Jurkat, Clone E6-1 (cell line): Measurements from ENCODE around the gene CDPF1.
"Not testable (repeated sequence)": the region's sequence is repeated elsewhere in the genome, so short reads cannot be mapped to it uniquely, and the experiment has no call there.

Experiments used
- DNase-seq: peaks from one replicate; pipeline ENCODE4 v3.0.0-alpha.2; 2011; ENCODE audit warnings: low read depth, low spot score
- H3K4me3 ChIP-seq: 2 replicates; pipeline ENCODE4 v1.5.1; 2011; ENCODE audit warnings: mild to moderate bottlenecking, low read length, control low read depth, moderate library complexity

The CDPF1 gene

DNA sequence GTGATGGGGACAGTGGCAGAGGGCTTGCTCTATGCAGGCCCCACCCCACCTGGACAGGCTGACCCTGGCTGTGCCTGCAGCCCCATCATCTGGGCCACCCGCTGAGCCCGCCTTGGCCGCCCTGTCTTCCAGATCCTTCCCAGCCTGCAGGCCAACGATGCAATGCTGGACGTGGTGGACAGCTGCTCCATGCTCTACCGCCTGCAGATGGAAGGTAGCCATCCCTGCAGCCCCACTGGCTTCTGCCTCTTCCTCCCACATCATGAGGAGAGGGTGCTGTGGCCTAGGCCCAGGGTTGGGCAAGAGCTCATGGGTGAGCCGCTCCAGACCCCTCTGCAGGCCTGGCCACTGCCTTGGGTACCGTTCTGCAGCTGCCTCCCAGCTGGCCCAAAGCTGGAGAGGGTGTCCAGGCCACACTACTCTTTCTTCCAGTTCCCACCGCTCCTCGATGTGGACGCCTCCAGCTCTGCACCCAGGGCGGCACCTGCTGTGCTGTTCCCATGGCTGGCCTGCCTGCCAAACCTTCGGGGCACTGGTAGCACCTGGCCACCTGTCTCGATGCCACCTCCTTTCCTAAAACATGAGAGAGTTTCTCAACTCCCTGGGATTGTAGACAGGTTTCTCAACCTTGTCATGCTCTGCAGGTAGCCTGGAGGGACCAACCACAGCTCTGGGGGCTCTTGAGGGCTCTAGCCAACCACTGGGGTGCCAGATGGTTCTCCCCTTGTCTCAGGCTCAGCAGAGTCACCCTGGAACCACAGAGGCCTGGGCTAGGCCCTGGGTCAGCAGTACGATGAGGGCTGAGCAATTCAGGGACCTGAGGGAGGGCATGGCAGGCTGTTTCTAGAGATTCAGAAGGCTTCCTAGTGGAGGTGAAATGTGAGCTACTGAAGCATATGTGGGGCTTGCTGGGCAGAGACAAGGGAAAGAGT lies 37.1 kb upstream of the CDPF1 start:
- no peak for DNase-seq

DNA sequence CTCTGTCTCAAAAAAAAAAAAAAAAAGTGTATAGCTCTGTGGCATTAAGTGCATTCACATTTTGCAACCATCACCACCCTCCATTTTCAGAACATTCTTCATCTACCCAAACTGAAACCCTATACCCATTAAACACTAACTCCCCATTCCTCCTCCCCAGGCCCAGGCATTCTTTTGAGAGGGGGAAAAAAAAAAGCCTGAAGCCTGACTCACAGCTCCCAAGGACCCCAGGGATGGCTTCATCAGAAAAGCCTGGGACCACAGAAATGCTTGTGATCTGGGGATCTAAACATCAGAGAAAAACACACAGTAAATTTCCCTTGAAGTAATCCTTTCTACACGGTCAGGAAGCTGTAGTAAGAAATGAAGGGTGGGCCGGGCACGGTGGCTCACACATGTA lies 35.9 kb upstream of the CDPF1 start:
- H3K4me3 ChIP-seq, result no peak overlapping the region
- no peak for DNase-seq

More for the DNA sequence above, 37.1 kb upstream of the CDPF1 start:
- no peak overlapping the region for H3K4me3 ChIP-seq

DNA sequence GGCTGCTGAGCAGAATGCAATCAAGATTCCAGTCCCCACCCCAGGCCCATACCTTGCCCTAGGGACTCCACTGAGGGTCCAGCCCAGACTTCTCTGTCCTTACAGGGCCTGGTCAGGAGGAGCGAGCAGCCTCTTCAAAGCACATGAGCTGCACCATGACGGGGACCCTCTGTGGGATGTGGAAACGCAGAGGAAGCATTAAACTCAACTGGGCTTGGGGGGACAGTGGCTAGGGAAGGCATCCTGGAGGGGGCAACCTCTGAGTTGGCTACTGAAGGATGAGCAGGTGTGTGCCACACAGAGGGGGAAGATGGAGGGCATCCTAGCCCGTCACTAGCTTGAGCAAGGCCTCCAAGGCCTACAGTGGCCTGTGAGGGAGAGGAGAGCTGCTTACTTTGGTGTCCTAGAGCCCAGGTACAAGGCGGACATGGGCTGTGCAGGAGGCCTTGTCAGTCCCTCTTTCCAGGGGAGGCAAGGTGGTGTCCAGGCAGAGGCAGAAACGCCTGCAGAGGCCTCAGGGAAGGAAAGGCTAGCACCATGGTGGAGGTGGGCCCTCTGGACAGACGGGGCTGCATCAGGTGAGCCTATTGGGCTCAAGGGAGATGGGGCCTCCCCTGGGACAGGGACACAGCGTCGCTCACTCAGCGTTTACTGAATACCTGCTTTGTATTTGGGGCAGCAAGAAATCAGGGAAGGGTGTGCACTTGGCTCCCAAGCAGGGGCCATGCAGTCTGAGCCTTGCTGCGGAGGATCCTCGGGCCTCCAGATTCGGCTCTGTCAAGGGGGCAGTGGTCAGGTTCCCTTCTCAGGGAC lies 32.0 kb upstream of the CDPF1 start:
- DNase-seq, result no peak
- no peak overlapping the region for H3K4me3 ChIP-seq

DNA sequence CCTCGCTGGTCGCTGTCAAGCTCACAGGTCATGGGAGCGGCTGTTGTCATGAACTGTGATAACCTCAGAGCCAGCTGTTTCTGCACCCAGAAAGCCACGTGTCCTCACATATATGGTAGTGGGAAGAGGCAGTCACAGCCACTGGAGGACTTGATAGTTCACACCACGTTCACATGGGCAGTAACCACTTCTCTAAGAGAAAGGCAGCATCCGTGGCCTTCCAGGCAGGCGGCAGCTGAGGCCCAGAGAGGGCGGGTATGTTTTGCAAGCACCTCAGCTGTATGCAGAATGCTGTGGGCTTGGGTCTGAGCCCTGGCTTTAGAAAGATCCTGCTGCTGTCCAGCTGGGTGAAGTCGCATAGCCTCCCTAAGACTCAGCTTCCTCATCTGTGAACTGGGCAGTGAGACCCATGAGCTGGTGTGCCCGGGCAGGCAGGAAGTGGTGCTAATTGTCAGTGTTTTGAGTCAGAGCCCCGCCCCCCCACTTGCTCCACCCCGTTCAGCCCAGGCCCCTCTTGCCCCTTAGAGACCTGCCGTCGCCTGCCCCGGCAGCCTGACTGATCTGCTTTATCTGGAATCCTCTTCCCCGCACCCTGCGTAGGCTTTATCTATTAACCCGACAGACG lies 31.0 kb upstream of the CDPF1 start:
- no peak for DNase-seq

DNA sequence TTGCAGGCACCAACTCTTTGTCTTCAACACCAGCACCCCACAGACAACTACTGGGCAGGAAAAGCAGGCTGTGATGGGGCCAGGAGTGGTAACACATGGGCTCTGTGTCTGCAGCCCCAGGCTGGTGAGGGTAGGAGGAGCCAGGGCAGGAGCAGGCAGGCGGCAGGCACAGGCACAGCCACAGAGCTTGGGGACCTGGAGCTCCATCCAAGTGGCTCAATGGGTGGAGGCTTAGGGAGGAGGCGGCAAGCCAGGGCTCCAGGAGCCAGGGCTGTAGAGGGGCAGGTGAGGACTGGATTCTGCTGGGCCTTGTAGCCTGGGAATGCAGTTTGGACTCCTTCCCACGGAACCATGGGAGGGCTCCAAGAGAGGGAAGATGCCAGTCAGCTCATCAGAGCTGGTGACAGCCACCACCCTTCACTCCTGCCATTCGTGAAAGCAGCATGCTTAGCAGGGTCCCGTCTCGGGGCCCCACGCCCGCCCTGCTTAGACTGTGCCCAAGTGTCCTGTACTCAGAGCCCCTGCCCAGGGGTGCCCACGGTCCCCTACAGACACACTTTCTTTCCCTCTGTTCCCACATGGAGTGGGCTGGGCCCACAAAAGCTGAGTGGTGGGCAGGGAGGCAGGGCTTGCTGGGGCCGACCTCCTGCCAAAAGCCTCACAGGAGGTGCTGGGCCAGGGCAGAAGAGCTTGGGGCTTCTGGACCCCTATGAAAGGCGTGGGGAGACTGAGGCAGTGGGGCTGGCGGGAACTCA lies 30.1 kb upstream of the CDPF1 start:
- DNase-seq, result no peak
- no peak overlapping the region for H3K4me3 ChIP-seq

More for the DNA sequence above, 31.0 kb upstream of the CDPF1 start:
- no peak overlapping the region for H3K4me3 ChIP-seq

DNA sequence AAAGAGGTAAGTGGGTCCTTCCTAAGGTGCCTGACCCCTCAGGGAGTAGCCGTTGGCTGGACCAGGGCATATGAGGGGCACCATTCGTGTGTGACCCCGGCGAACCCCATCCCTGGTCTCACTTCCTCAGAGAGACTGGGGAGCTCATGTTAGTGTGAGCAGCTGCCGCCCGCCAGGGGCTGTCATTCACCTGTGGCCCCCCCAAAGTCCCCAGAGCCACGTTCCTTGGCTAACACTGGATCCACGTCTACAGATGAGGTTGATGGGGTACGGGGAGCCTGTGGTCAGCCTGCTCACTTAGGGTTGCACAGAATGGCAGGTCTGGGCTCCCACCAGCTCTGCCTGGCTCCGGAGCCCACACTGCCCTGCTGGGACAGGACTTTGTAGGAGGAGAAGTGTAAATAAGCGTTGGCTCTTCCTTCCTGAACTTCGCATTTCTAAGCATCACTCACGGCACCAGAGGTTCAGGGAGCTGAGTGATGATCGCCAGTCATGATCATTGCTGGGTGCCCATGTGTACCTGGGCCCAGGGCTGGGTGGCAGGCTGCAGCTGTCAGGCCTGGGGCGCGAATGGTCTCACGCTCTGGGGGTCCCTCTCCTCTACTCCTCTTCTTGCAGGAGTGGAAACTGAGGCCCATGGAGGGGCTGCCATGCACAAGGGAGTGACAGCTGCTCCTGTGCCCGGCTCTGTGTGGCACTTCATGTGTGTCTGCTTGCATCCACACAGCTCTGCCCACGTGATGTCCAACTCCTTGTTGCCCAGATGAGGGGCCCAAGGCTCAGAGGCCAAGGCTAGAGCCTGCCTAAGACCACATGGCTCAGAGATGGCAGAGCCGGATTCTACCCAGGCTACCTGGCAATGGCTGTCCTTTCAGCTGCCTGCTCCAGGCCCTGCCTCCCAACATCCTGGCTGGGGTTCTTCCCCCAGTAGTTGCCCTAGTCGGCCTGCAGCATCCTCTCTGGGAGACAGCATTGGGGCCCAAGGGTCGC lies 28.9 kb upstream of the CDPF1 start:
- H3K4me3 ChIP-seq, result no peak overlapping the region
- DNase-seq, result no peak

DNA sequence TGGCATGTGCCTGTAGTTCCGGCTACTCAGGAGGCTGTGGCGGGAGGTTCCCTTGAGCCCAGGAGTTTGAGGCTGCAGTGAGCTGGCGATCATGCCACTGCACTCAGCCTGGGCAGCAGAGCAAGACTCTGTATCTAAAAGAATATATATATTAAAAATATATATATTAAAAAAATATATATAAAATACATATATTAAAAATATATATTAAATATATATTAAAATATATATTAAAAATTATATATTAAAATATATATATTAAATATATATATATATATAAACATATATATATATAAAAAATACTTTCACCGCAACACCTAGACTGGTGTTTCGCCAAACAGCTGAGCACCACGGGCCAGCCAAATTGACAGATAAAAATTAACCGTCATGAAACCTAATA lies 26.5 kb upstream of the CDPF1 start:
- no peak for DNase-seq

DNA sequence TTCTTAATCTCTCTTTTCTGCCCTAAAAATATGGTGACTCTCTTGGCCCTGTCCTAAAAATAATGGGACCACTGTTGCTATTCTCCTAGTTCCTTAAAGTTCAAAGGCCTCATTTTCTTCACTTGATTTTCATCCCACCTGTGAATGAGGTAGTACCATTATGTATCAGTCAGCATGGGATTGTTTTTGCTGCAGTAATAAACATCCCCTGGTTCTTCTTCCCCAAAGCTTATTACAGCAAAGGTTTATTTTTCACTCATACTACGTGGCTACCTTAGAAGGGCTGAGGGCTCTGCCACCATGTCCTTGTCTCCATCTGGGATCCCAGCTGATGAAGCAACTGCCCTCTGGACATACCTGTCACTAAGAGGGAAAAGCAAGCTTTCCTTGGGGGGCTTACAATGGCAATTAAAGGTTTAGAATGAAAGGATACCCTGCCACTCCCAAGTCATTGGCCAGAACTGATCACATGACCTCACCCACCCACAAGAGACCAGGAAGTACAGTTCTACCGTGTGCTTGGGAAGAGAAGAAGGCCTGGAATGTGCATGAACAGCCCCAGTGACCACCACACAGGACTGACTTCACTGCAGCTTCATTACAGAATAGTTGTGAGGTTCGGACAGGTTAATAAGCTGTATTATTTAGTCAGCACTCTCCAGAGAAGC lies 25.5 kb upstream of the CDPF1 start:
- DNase-seq, result no peak
- no peak overlapping the region for H3K4me3 ChIP-seq

More for the DNA sequence above, 26.5 kb upstream of the CDPF1 start:
- H3K4me3 ChIP-seq, result no peak overlapping the region

DNA sequence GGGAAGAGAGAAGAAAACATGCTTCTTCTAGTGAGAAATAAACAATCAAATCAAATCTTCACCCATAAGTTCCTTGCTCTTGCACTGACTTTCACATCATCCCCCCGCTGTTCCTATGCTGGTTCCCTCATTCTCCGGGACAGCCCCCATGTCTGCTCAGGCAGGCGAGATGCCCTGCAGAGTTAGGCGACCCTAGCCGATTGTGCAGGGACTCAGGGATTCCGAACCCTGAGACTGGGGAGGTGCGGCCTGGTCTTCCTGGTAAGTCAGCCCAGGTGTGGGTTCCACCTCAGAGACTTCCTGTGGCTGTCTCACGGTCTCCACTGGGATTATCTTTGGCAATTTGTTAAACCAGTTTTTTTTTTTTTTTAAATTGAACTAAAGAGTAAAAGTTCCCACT lies 24.3 kb upstream of the CDPF1 start:
- H3K4me3 ChIP-seq, result no peak overlapping the region
- no peak for DNase-seq

DNA sequence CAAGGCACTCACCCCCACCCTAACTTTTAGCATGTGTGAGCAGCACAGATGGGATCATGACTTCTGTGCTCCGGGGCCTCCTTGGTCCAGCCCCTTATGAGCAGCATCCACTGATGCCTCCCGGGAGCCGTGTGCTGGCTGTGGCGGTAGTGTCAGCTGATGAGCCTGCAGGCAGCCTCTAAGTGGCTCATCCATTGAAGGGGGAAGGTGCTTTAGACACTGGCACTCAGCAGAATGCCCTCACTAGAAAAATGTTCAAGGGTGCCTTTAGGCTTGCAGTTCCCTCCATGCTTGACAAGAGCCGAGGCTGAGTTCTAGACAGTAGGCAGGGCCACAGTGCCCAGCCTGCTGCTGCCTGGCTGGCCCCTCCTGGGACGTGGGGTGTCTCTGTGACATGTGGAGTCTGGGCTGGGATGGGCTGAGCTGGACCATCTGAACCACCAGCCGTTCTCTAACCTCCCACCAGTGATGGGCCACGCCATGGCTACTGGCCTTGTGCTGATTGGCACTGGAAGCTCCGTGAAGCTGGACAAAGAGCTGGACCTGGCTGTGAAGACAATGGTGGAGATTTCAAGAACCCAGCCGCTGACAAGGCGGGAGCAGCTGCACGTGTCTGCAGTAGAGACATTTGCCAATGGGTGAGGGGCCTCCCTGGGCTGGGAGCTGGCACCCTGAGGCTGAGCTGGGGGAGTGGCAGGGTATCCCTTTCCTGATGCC lies 23.5 kb upstream of the CDPF1 start:
- no peak for DNase-seq
- H3K4me3 ChIP-seq, result no peak overlapping the region

DNA sequence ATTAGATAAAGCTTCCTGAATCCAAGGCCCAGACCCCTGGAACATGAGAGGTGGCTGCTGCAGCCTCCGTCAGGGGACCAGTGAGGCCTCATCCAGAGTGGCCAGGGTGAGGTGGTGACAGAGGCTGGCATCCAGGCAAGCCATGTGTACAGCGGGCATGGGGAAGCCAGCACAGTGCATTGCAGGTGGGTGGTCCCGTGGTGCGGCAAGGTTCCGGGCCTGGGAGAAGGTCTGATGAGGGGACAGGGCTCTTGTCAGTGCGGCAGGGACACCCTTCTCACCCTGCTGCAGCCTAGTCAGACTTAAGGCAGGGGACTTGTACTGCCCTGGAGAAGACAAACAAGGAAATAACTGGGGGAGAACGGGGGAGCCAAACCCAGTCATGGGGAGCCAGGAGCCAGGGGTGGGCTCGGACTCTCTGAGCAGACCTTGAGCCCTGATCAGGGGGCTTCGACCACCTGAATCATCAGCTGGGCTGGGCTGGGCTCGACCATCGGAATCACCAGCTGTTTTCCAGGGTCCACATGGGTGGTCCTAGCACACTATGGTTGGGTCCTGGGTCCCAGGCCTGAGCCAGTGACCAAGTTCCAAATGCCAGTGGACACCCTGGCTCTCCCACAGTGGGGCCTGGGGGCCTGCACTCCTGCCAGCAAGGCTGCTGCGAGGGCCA lies 22.8 kb upstream of the CDPF1 start:
- DNase-seq, result no peak
- H3K4me3 ChIP-seq, result no peak overlapping the region

DNA sequence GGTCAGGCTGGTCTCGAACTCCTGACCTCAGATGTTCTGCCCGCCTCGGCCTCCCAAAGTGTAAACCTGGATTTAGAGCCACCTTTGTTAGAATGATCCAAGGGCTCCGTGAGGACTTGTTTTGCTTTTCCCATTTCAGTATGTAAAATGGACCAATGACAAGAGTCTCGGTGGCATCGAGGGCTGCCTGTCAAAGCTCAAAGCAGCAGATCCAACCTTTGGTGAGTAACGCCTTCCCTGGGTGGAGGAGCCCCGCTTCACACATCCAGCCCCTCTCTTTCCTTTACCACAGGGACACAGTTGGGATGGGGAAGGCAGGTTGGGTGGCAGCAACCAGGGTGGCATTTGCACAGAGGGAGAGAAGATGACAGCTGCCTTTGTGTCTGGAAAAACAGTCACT lies 22.1 kb upstream of the CDPF1 start:
- no peak for DNase-seq
- H3K4me3 ChIP-seq, result no peak overlapping the region

DNA sequence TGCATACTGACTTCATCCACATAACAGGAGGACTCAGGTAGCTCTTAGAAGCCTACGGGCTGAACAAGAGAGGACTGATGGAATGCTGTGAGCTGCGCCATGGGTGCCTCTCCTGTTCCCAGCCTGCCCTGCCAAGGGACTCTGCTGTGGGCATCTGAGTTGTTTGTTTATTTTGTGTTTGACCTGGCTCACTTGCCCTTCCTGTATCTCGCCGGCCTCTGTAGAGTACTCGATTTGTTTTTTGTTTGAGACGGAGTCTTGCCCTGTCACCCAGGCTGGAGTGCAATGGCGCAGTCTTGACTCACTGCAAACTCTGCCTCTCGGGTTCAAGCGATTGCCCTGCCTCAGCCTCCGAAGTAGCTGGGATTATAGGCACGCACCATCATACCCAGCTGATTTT lies 19.5 kb upstream of the CDPF1 start:
- DNase-seq, result no peak

DNA sequence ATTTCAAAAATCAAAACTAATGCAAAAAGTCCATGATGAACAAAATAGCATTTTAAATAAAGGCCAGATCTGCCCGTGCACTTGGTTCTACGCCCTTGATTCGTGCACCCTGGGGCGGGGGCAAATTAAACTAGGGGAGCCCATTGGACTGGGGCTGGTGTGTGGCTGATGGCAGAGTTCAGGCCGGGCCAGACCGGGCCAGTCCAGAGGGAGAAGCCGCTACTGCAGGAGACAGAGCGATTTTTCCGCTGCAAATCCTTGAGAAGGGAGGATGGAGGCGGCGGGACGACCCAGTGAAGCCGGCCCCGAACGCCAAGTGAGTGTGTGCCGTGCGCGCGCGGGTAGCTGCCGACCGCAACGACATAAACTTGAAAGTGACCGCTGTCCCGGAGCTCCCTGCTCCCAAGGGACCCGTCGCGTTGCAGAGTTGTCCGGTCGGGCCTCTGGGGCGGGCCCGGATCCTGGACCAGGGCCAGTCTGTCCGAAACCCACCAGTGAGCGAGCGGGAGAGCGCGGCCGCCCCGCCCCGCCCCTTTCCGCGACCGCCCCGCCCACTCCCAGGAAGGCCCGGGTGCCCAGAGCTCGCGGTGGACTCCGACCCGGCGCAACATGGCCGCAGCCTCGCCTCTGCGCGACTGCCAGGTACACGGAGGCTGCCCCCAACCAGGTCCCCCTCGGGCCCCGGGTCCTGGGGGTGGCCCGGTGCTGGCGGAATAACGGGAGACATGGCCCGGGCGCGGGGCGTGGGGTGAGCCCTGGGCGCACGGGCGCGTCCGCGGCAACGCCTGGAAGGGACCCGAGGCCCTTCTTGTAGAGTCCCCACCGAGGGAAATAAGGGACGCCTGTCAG lies 17.6 kb upstream of the CDPF1 start, which contains the start of gene TTC38:
Gene TTC38, plus strand, starts transcription at position 578 of the 849 bp plus-strand sequence. Its CDS starts 32 bp downstream, at position 610.
- DNase-seq, result no peak
- no peak within 1 kb of the TSS for H3K4me3 ChIP-seq

More for the DNA sequence above, 19.5 kb upstream of the CDPF1 start:
- no peak overlapping the region for H3K4me3 ChIP-seq

DNA sequence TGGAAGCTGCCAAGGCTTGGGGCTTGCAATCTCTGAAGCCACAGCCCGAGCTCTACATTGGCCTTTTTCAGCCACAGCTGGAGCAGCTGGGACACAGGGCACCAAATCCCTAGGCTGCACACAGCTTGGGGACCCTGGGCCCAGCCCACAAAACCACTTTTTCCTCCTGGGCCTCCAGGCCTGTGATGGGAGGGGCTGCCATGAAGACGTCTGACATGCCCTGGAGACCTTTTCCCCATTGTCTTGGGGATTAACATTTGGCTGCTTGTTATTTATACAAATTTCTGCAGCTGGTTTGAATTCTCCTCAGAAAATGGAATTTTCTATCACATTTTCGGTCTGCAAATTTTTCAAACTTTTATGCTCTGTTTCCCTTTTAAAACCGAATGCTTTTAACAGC lies 15.5 kb upstream of the CDPF1 start:
- not testable (repeated sequence) for DNase-seq, H3K4me3 ChIP-seq
